Suppressor macrophage treated with lipopolysaccharide for 4 hours (primary cell): ENCODE measurements around the gene ZNF516.
A peak's percentile ranks its signal among the peaks of the same experiment; 100 is the strongest.

ENCODE experiments used
- DNase-seq: peaks from one replicate; pipeline ENCODE4 v3.0.0-alpha.2; 2020

The ZNF516 gene

GRCh38 chr18:76412818-76413565, 82.0 kb downstream of the ZNF516 start:
- DNase-seq, result no peak

- DNase-seq, result no peak
Observed at GRCh38 chr18:76412010-76412817, 82.8 kb downstream of the ZNF516 start.

- peak; percentile 23 for DNase-seq
Observed at GRCh38 chr18:76410660-76411417, 84.2 kb downstream of the ZNF516 start.

- no peak for DNase-seq
Observed at GRCh38 chr18:76410033-76410432, 85.0 kb downstream of the ZNF516 start.

- no peak for DNase-seq
Observed at GRCh38 chr18:76408480-76409067, 86.5 kb downstream of the ZNF516 start.

- DNase-seq, result no peak
Observed at GRCh38 chr18:76407681-76408080, 87.4 kb downstream of the ZNF516 start.

GRCh38 chr18:76406791-76407190, 88.3 kb downstream of the ZNF516 start:
- no peak for DNase-seq

GRCh38 chr18:76405681-76406356, 89.2 kb downstream of the ZNF516 start:
- DNase-seq, result peak; percentile 67

- no peak for DNase-seq
Observed at GRCh38 chr18:76405280-76405679, 89.8 kb downstream of the ZNF516 start.

- no peak for DNase-seq
Observed at GRCh38 chr18:76404345-76404831, 90.7 kb downstream of the ZNF516 start.

GRCh38 chr18:76402026-76402990, 92.7 kb downstream of the ZNF516 start:
- DNase-seq, result peak; percentile 27

GRCh38 chr18:76401498-76401897, 93.5 kb downstream of the ZNF516 start:
- DNase-seq, result no peak

- DNase-seq, result no peak
Observed at GRCh38 chr18:76399613-76400391, 95.2 kb downstream of the ZNF516 start.

GRCh38 chr18:76398896-76399612, 96.0 kb downstream of the ZNF516 start:
- DNase-seq, result peak; percentile 89

- no peak for DNase-seq
Observed at GRCh38 chr18:76398295-76398694, 96.7 kb downstream of the ZNF516 start.

- DNase-seq, result no peak
Observed at GRCh38 chr18:76397631-76398030, 97.4 kb downstream of the ZNF516 start.

GRCh38 chr18:76396792-76397191, 98.2 kb downstream of the ZNF516 start:
- DNase-seq, result no peak

- DNase-seq, result peak; percentile 73
Observed at GRCh38 chr18:76395609-76396008, 99.4 kb downstream of the ZNF516 start.

GRCh38 chr18:76394780-76395476, 100.1 kb downstream of the ZNF516 start:
- no peak for DNase-seq
